Breast epithelium (tissue), 4 donors: ENCODE data around the gene SERTM2. TPM values are rescaled to one million over a fixed set of nuclear protein-coding genes. Genes with fewer than 3 reads are reported as not detected.

Experiments used
- DNase-seq, 2 donors: peaks; one replicate each; pipeline ENCODE4 v3.0.0-alpha.2; 2019; ENCODE audit warnings: low spot score in 2 of 2
- H3K27ac ChIP-seq, 2 donors: fragments of 200-600 bp; sonication (generic) in 1 of 2; one replicate each; pipeline ENCODE4 v1.5.1; 2016 to 2019; ENCODE audit warnings: mild to moderate bottlenecking in 1 of 2
- H3K27me3 ChIP-seq, 2 donors: fragments of 200-600 bp; sonication (generic) in 1 of 2; one replicate each; pipeline versions ENCODE4 v1.5.1 to v1.6.0; 2017 to 2019; ENCODE audit warnings: control low read depth in 1 of 2, mild to moderate bottlenecking in 1 of 2
- H3K36me3 ChIP-seq: fragments of 200-600 bp; one replicate; pipeline ENCODE4 v1.5.1; 2019
- H3K4me1 ChIP-seq, 2 donors: fragments of 200-600 bp; sonication (generic); one replicate each; pipeline ENCODE4 v1.5.1; 2016 to 2019; ENCODE audit warnings: control low read depth in 1 of 2
- H3K4me3 ChIP-seq, 3 donors: fragments of 200-600 bp; sonication (generic); 1 replicate in 2 of 3; 2 replicates in 1 of 3; pipeline ENCODE4 v1.5.1; 2016 to 2019; ENCODE audit warnings: mild to moderate bottlenecking in 3 of 3, moderate library complexity in 2 of 3
- H3K9me3 ChIP-seq, 2 donors: fragments of 200-600 bp; sonication (generic) in 1 of 2; one replicate each; pipeline ENCODE4 v1.5.1; 2016 to 2019; ENCODE audit warnings: control low read depth in 1 of 2
- POLR2A ChIP-seq: fragments of 450-650 bp; IDR thresholded peaks from one replicate; pipeline ENCODE4 v1.6.1; 2016; ENCODE audit warnings: antibody characterized with exemption, mild to moderate bottlenecking, moderate library complexity
- POLR2AphosphoS5 ChIP-seq, 3 donors: sonication (generic); formaldehyde crosslinking; IDR thresholded peaks; one replicate each; pipeline ENCODE4 v1.6.1; 2017; ENCODE audit warnings: antibody characterized with exemption in 3 of 3
- intact Hi-C: fragments of 100-400 bp; cut with DNase I; formaldehyde crosslinking; loops from one replicate; pipeline ENCODE4 v1.15.1; 2023; ENCODE audit warnings: low total_unique reads
- total RNA-seq, 3 donors: library from RNA; depleted of rRNA; stranded (reverse); fragments of >200 nt; gene quantifications; one replicate each; pipeline ENCODE4 v1.1.0, GENCODE V29; 2016
- TF ChIP-seq, protein P1 (sequence below), 3 donors: fragments of 450-650 bp; IDR thresholded peaks; one replicate each; pipeline ENCODE4 v1.5.1; 2016 to 2017; ENCODE audit warnings: antibody characterized with exemption in 3 of 3, mild to moderate bottlenecking in 3 of 3, moderate library complexity in 3 of 3

The SERTM2 gene
- total RNA-seq, 3 donors from 2014 or later, result 0.15 to 1.6 TPM; not detected in 1

GRCh38 chrX:111483135-111483534 lies 28.3 kb upstream of the SERTM2 start:
- Histone ChIP-seq H3K27me3 (peaks cover 0 to 22% of the 10 kb centered on the region in 2 donors), H3K4me3 (no peak overlapping the region), H3K9me3 (peaks cover 0 to 18% of the 10 kb centered on the region in 2 donors), H3K27ac (no peak overlapping the region), H3K36me3 (no peaks in the 10 kb centered on the region), H3K4me1 (no peaks in the 10 kb centered on the region)
- DNase-seq, result no peak
- intact Hi-C loops, result no loop called here
- TF ChIP-seq POLR2AphosphoS5 (IDR thresholded peaks at IDR 0.05) (no peak), POLR2A (no peak)
- TF ChIP-seq, protein P1, sequence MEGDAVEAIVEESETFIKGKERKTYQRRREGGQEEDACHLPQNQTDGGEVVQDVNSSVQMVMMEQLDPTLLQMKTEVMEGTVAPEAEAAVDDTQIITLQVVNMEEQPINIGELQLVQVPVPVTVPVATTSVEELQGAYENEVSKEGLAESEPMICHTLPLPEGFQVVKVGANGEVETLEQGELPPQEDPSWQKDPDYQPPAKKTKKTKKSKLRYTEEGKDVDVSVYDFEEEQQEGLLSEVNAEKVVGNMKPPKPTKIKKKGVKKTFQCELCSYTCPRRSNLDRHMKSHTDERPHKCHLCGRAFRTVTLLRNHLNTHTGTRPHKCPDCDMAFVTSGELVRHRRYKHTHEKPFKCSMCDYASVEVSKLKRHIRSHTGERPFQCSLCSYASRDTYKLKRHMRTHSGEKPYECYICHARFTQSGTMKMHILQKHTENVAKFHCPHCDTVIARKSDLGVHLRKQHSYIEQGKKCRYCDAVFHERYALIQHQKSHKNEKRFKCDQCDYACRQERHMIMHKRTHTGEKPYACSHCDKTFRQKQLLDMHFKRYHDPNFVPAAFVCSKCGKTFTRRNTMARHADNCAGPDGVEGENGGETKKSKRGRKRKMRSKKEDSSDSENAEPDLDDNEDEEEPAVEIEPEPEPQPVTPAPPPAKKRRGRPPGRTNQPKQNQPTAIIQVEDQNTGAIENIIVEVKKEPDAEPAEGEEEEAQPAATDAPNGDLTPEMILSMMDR (IDR thresholded peaks at IDR 0.05), result no peak

DNA sequence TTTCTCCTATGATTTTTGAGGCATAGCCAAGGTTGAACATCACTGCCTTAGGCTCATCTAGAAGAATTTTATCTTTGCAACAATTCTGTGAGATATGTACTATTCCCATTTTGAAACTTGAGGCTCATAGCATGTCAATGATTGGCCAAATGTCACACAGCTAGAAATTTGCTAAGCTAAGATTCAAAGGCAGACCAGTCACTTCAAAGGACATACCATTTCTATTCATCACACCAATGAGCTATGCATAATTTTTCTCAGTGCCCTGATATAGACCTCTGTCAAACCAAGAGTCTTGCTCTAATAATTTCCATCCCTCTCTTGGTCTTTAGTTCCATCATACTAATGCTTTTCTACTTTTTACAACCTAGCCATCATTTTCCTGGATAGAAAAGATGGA lies 27.6 kb upstream of the SERTM2 start:
- intact Hi-C loops, result no loop called here
- Histone ChIP-seq H3K4me1 (no peaks in the 10 kb centered on the region), H3K27me3 (peaks cover 0 to 24% of the 10 kb centered on the region in 2 donors), H3K9me3 (peaks cover 0 to 18% of the 10 kb centered on the region in 2 donors), H3K4me3 (no peak overlapping the region), H3K27ac (no peak overlapping the region), H3K36me3 (no peaks in the 10 kb centered on the region)
- DNase-seq, result no peak
- no peak for TF ChIP-seq POLR2A
- no peak for TF ChIP-seq POLR2AphosphoS5 (IDR thresholded peaks at IDR 0.05)
- TF ChIP-seq, protein P1 (IDR thresholded peaks at IDR 0.05), result no peak

DNA sequence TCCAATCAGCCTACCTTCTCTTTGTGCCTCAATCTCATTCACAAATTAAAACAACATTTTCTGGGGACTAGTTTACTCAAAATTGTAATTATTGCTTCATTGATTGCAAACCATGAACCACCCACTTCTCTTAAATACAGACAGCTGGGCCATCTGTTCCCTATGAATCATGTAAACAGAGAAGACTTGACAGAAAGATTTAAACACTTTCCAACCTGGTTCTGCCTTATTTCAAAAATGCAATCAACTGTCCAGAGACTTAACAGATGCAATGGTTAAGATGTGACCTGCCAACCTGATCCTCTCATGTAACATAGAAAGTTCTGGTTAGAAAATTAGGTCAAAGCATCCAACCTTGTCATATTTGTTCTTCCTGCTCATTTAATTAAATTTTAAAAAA lies 20.8 kb upstream of the SERTM2 start:
- no peak for DNase-seq
- Histone ChIP-seq H3K9me3 (peaks cover 0 to under 1% of the 10 kb centered on the region in 2 donors), H3K36me3 (no peaks in the 10 kb centered on the region), H3K4me3 (no peak overlapping the region), H3K27me3 (peaks cover 0 to 33% of the 10 kb centered on the region in 2 donors), H3K4me1 (no peaks in the 10 kb centered on the region), H3K27ac (no peak overlapping the region)
- no peak for TF ChIP-seq POLR2A
- TF ChIP-seq, protein P1 (IDR thresholded peaks at IDR 0.05), result no peak
- intact Hi-C loops, result no loop called here

DNA sequence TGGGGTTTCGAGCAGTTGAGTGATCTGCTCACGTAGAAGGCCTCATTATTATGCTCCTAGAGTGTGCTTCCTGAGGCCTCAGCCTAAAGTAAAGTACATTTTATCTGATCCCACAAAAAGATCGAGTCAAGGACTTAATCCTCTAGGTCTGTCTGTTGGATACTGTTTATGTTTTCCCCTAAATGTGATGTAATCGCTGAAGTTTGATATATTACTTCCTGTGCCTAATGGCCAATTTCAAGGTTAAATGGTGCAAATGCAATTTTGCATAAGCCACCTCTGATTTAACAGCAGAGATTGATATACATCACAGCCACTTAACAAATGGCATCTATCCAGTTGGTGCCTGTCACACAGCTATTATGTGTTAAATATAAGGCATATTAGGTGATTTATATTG lies 19.4 kb upstream of the SERTM2 start:
- H3K9me3 ChIP-seq, result no peaks in the 10 kb centered on the region
- intact Hi-C loops, result no loop called here
- peaks cover 0 to 39% of the 10 kb centered on the region in 2 donors for H3K27me3 ChIP-seq
- no peaks in the 10 kb centered on the region for H3K4me1 ChIP-seq
- H3K4me3 ChIP-seq, result no peak overlapping the region
- no peak for TF ChIP-seq POLR2A
- no peaks in the 10 kb centered on the region for H3K36me3 ChIP-seq
- H3K27ac ChIP-seq, result no peak overlapping the region
- no peak for DNase-seq

- no peak for TF ChIP-seq POLR2A
- TF ChIP-seq POLR2AphosphoS5 (IDR thresholded peaks at IDR 0.05), result no peak
- TF ChIP-seq, protein P1 (IDR thresholded peaks at IDR 0.05), result no peak
- intact Hi-C loops, result no loop called here
- no peak overlapping the region for H3K4me3 ChIP-seq
- H3K9me3 ChIP-seq, result no peaks in the 10 kb centered on the region
- no peaks in the 10 kb centered on the region for H3K4me1 ChIP-seq
- peaks cover 0 to 24% of the 10 kb centered on the region in 2 donors for H3K27me3 ChIP-seq
- H3K27ac ChIP-seq, result no peak overlapping the region
- no peak for DNase-seq
- H3K36me3 ChIP-seq, result no peaks in the 10 kb centered on the region
Measured at GRCh38 chrX:111498538-111499103, 12.8 kb upstream of the SERTM2 start.
